GM21515 (cell line): ENCODE measurements around the gene DKK1.
"Not testable (repeated sequence)": the region's sequence is repeated elsewhere in the genome, so short reads cannot be mapped to it uniquely, and the experiment has no call there.

Source experiments
- ATAC-seq: cut with Tn5 transposase; IDR thresholded peaks from one replicate; pipeline ENCODE4 v1.9.1; 2021; ENCODE audit not compliant: unreplicated experiment

The DKK1 gene

DNA sequence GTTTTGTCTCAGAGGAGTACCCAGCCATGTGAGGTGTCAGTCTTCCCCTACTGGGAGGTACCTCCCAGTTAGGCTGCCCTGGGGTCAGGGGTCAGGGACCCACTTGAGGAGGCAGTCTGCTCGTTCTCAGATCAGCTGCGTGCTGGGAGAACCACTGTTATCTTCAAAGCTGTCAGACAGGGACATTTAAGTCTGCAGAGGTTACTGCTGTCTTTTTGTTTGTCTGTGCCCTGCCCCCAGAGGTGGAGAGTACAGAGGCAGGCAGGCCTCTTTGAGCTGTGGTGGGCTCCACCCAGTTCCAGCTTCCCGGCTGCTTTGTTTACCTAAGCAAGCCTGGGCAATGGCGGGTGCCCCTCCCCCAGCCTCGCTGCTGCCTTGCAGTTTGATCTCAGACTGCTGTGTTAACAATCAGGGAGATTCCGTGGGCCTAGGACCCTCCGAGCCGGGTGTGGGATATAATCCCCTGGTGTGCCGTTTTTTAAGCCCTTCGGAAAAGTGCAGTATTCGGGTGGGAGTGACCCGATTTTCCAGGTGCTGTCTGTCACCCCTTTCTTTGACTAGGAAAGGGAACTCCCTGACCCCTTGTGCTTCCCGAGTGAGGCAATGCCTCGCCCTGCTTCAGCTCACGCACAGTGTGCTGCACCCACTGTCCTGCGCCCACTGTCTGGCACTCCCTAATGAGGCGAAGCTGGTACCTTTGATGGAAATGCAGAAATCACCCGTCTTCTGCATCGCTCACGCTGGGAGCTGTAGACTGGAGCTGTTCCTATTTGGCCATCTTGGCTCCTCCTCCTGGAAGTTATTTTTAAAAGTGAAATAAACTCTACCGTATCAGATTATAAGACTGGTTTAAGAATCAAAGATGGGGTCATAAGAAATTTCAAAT is 51.7 kb downstream of the DKK1 start:
- ATAC-seq = not testable (repeated sequence)
